H9 (cell line): ENCODE data around the gene RNF183. TPM values are rescaled to one million over a fixed set of nuclear protein-coding genes. Genes with fewer than 3 reads are reported as not detected.

ENCODE experiments used
- DNase-seq: peaks from one replicate; pipeline ENCODE4 v3.0.0-alpha.2; 2017
- H2AFZ ChIP-seq: one replicate; pipeline ENCODE4 v1.6.1; 2013; ENCODE audit warnings: mild to moderate bottlenecking, low read length, control low read depth, moderate library complexity
- H2AK5ac ChIP-seq: 2 replicates; pipeline ENCODE4 v1.6.1; 2013; ENCODE audit warnings: low read length, control low read depth, mixed read lengths; ENCODE audit not compliant: insufficient read length
- H2BK120ac ChIP-seq: one replicate; pipeline ENCODE4 v1.6.1; 2013; ENCODE audit warnings: low read depth, mild to moderate bottlenecking, low read length, control low read depth, inconsistent platforms; ENCODE audit not compliant: poor library complexity, severe bottlenecking
- H2BK12ac ChIP-seq: 2 replicates; pipeline ENCODE4 v1.6.1; 2013; ENCODE audit warnings: low read length, control low read depth, mixed read lengths, low read depth; ENCODE audit not compliant: insufficient read length
- H2BK15ac ChIP-seq: 2 replicates; pipeline ENCODE4 v1.6.1; 2013; ENCODE audit warnings: low read depth, low read length, control low read depth
- H2BK20ac ChIP-seq: one replicate; pipeline ENCODE4 v1.6.1; 2013; ENCODE audit warnings: low read depth, mild to moderate bottlenecking, low read length, control low read depth, inconsistent platforms; ENCODE audit not compliant: poor library complexity, severe bottlenecking
- H2BK5ac ChIP-seq: 2 replicates; pipeline ENCODE4 v1.6.1; 2013; ENCODE audit warnings: low read length, control low read depth, mixed read lengths; ENCODE audit not compliant: insufficient read length
- H3K14ac ChIP-seq: 2 replicates; pipeline ENCODE4 v1.6.1; 2013; ENCODE audit warnings: low read length, control low read depth; ENCODE audit not compliant: insufficient read depth
- H3K18ac ChIP-seq: 2 replicates; pipeline ENCODE4 v1.6.1; 2013; ENCODE audit warnings: low read depth, mild to moderate bottlenecking, mixed read lengths, low read length, control low read depth; ENCODE audit not compliant: insufficient read length
- H3K23ac ChIP-seq: 2 replicates; pipeline ENCODE4 v1.6.1; 2013; ENCODE audit warnings: low read length, control low read depth, mixed read lengths, low read depth; ENCODE audit not compliant: insufficient read length
- H3K23me2 ChIP-seq: 2 replicates; pipeline ENCODE4 v1.6.1; 2013; ENCODE audit warnings: low read depth, mild to moderate bottlenecking, mixed read lengths, low read length, control low read depth; ENCODE audit not compliant: insufficient read length, poor library complexity, severe bottlenecking
- H3K27ac ChIP-seq: 2 replicates; pipeline ENCODE4 v1.5.1; 2013; ENCODE audit warnings: low read length, control low read depth, mixed read lengths, low read depth; ENCODE audit not compliant: insufficient read length
- H3K27me3 ChIP-seq: 2 replicates; pipeline ENCODE4 v1.6.1; 2013; ENCODE audit warnings: low read length, control low read depth, inconsistent platforms; ENCODE audit not compliant: insufficient read depth
- H3K4ac ChIP-seq: 2 replicates; pipeline ENCODE4 v1.6.1; 2013; ENCODE audit warnings: low read depth, mild to moderate bottlenecking, control low read depth, inconsistent platforms, low read length, moderate library complexity
- H3K4me1 ChIP-seq: 2 replicates; pipeline ENCODE4 v1.6.1; 2013; ENCODE audit warnings: low read length, control low read depth, inconsistent platforms; ENCODE audit not compliant: insufficient read depth
- H3K4me2 ChIP-seq: 2 replicates; pipeline ENCODE4 v1.6.1; 2013; ENCODE audit warnings: low read length, control low read depth, mixed read lengths; ENCODE audit not compliant: insufficient read length, insufficient read depth
- H3K56ac ChIP-seq: 2 replicates; pipeline ENCODE4 v1.6.1; 2013; ENCODE audit warnings: low read depth, mild to moderate bottlenecking, mixed read lengths, low read length, control low read depth; ENCODE audit not compliant: insufficient read length
- H3K79me1 ChIP-seq: 2 replicates; pipeline ENCODE4 v1.6.1; 2013; ENCODE audit warnings: low read depth, mild to moderate bottlenecking, moderate library complexity, low read length, control low read depth, inconsistent platforms; ENCODE audit not compliant: insufficient read depth, poor library complexity, severe bottlenecking
- H3K79me2 ChIP-seq: 2 replicates; pipeline ENCODE4 v1.6.1; 2013; ENCODE audit warnings: low read length, control low read depth, inconsistent platforms; ENCODE audit not compliant: insufficient read depth
- H3K9ac ChIP-seq: 2 replicates; pipeline ENCODE4 v1.6.1; 2013; ENCODE audit warnings: low read length, control low read depth, mixed read lengths; ENCODE audit not compliant: insufficient read length; ENCODE audit errors: extremely low read depth
- H3K9me3 ChIP-seq: one replicate; pipeline ENCODE4 v1.6.1; 2013; ENCODE audit warnings: low read depth, low read length, inconsistent platforms; ENCODE audit not compliant: control insufficient read depth
- H3T11ph ChIP-seq: one replicate; pipeline ENCODE4 v1.6.1; 2013; ENCODE audit warnings: mild to moderate bottlenecking, low read length, control low read depth, inconsistent platforms
- H4K20me1 ChIP-seq: one replicate; pipeline ENCODE4 v1.6.1; 2013; ENCODE audit not compliant: control insufficient read depth, insufficient read length, insufficient read depth
- H4K5ac ChIP-seq: 2 replicates; pipeline ENCODE4 v1.6.1; 2013; ENCODE audit warnings: low read depth, mild to moderate bottlenecking, mixed read lengths, low read length, control low read depth; ENCODE audit not compliant: insufficient read length
- H4K8ac ChIP-seq: replicated peaks from 2 replicates; pipeline ENCODE4 v1.6.1; 2013; ENCODE audit warnings: low read length, control low read depth, mixed read lengths, low read depth; ENCODE audit not compliant: insufficient read length
- H4K91ac ChIP-seq: 2 replicates; pipeline ENCODE4 v1.6.1; 2013; ENCODE audit warnings: low read depth, mild to moderate bottlenecking, moderate library complexity, mixed read lengths, low read length, control low read depth; ENCODE audit not compliant: insufficient read length
- H3K27ac Mint-ChIP-seq, 3 experiments: 2 replicates in 2 of 3; 3 replicates in 1 of 3; pipeline ENCODE4 v1.8.0; 2020 to 2021; ENCODE audit warnings: mixed read lengths in 3 of 3, mild to moderate bottlenecking in 1 of 3, moderate library complexity in 1 of 3
- H3K27me3 Mint-ChIP-seq: 2 replicates; pipeline ENCODE4 v1.8.0; 2021; ENCODE audit warnings: low read depth, mild to moderate bottlenecking, moderate library complexity, mixed read lengths
- H3K36me3 Mint-ChIP-seq, 3 experiments: 2 replicates in 2 of 3; 3 replicates in 1 of 3; pipeline ENCODE4 v1.8.0; 2020 to 2021; ENCODE audit warnings: low read depth in 3 of 3, mixed read lengths in 3 of 3; ENCODE audit not compliant: insufficient read depth in 1 of 3
- H3K4me1 Mint-ChIP-seq, 2 experiments: 2 replicates each; pipeline ENCODE4 v1.8.0; 2020; ENCODE audit warnings: mixed read lengths in 2 of 2
- H3K4me3 Mint-ChIP-seq, 2 experiments: 2 replicates in 1 of 2; 3 replicates in 1 of 2; pipeline ENCODE4 v1.8.0; 2020 to 2021; ENCODE audit warnings: mild to moderate bottlenecking in 2 of 2, mixed read lengths in 2 of 2, moderate library complexity in 1 of 2
- H3K9me3 Mint-ChIP-seq, 2 experiments: 2 replicates in 1 of 2; 3 replicates in 1 of 2; pipeline ENCODE4 v1.8.0; 2020; ENCODE audit warnings: mild to moderate bottlenecking in 2 of 2, mixed read lengths in 2 of 2, moderate library complexity in 1 of 2
- CTCF ChIP-seq: fragments of 200-600 bp; sonication (generic); conservative IDR thresholded peaks from 3 replicates; pipeline ENCODE4 v1.8.0; 2021; ENCODE audit warnings: antibody characterized with exemption, mild to moderate bottlenecking
- WGBS: extraction: QIAGEN DNeasy Blood & Tissue Kit; methylation state at CpG from one replicate; pipeline ENCODE4 v1.1.7; 2013; ENCODE audit warnings: missing lambda C conversion rate, low lambda C conversion rate, mixed read lengths; ENCODE audit not compliant: insufficient read length; ENCODE audit errors: extremely low coverage; 5-methylcytosine and 5-hydroxymethylcytosine counted together
- total RNA-seq: library from RNA; stranded (reverse); gene quantifications from 2 replicates; pipeline ENCODE4 v1.2.1, GENCODE V29; 2021

The RNF183 gene
- total RNA-seq, 1 experiment from 2014 or later, result 0.33 TPM

GRCh38 chr9:113316030-113316429, 12.9 kb upstream of the RNF183 start:
- H2AK5ac ChIP-seq, result no peak overlapping the region
- H3K23ac ChIP-seq, result no peak overlapping the region
- H4K91ac ChIP-seq, result no peak overlapping the region
- no peak overlapping the region for H3K4me2 ChIP-seq
- Mint-ChIP-seq H3K4me3 (no peak overlapping the region), H3K27ac (no peak overlapping the region), H3K9me3 (no peaks in the 10 kb centered on the region), H3K27me3 (peaks cover 5% of the 10 kb centered on the region; the same call in 1 of the 2 replicates), H3K36me3 (no peaks in the 10 kb centered on the region), H3K4me1 (no peaks in the 10 kb centered on the region; a peak in 1 of 4 replicates)
- no peak overlapping the region for H3K14ac ChIP-seq
- DNase-seq, result no peak
- H2BK12ac ChIP-seq, result no peak overlapping the region
- no peak overlapping the region for H2BK120ac ChIP-seq
- TF ChIP-seq CTCF, result no peak
- WGBS, result no CpG with 5 or more reads among the region's 4 CpGs
- H3K27me3 ChIP-seq, result no peaks in the 10 kb centered on the region
- no peak overlapping the region for H4K8ac ChIP-seq
- no peaks in the 10 kb centered on the region for H3K9me3 ChIP-seq
- H3T11ph ChIP-seq, result no peak overlapping the region
- no peak overlapping the region for H3K9ac ChIP-seq
- H3K79me2 ChIP-seq, result no peaks in the 10 kb centered on the region
- no peaks in the 10 kb centered on the region for H3K23me2 ChIP-seq
- no peak overlapping the region for H2BK20ac ChIP-seq
- H2BK15ac ChIP-seq, result no peak overlapping the region
- H3K18ac ChIP-seq, result no peak overlapping the region
- no peak overlapping the region for H3K56ac ChIP-seq
- no peak overlapping the region for H4K5ac ChIP-seq
- H4K20me1 ChIP-seq, result no peaks in the 10 kb centered on the region
- H2BK5ac ChIP-seq, result no peak overlapping the region
- no peak overlapping the region for H2AFZ ChIP-seq
- H3K4ac ChIP-seq, result no peak overlapping the region
- H3K27ac ChIP-seq, result no peak overlapping the region
- no peaks in the 10 kb centered on the region for H3K79me1 ChIP-seq
- no peaks in the 10 kb centered on the region for H3K4me1 ChIP-seq
